Astrocyte of the hippocampus (primary cell): Measurements from ENCODE around the gene SLC25A30.
"Not testable (repeated sequence)": the region's sequence is repeated elsewhere in the genome, so short reads cannot be mapped to it uniquely, and the experiment has no call there.

ENCODE experiments used
- DNase-seq: peaks from one replicate; pipeline ENCODE4 v3.0.0; 2011; ENCODE audit warnings: low read depth, low spot score

Gene SLC25A30

DNA sequence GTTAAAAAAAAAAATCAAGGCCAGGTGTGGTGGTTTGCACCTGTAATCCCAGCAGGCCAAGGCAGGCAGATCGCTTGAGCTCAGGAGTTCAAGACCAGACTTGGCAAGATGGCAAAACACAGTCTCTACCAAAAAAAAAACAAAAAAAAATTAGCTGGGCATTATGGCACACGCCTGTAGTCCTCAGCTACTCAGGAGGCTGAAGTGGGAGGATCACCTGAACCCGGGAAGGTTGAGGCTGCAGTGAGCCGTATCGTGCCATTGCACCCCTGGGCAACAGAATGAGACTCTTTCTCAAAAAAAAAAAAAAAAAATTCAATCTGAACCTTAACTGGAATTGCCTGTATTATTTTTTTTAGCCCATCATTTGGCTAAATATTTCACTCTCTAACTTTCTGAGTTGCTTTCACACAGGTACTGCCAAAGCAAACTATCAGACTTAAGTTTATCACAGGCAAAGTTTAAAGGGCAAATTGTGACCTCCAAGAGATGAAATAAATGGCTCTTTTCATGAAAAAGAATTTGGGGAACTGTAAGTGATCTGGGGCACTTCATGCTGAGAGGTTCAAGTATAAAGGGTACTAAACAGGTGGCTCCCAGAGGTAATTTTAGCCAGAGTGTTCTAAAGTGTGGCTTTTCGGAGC, 14.7 kb upstream of the SLC25A30 start:
- no peak for DNase-seq

DNA sequence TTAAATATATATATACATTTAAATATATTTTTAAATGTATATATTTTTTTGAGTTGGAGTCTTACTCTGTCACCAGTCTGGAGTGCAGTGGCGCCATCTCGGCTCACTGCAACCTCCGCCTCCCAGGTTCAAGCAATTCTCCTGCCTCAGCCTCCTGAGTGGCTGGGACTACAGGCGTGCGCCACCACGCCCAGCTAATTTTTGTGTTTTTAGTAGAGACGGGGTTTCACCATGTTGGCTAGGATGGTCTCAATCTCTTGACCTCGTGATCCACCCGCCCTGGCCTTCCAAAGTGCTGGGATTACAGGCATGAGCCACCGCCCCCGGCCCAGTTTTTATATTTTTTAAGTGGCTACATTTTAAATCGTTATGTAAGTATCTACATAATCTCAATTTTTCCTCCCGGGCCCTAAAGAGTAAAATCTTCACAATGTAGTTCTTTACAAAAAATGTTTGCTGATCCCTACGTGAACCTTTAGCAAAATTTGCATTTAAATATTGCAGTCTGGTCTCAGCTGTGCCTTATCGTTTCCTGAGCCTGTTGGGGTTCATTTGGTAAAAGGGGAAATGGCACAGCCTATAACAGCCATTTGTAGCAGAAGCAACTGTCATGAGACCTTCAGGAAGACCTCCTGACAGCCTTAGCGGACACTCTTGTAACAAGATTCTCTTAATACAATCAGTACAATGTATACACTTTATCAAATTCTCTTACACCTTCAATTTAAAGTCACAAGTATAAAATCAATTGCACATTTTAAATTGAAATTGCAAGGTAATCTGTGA, 8.1 kb upstream of the SLC25A30 start:
- DNase-seq, result not testable (repeated sequence)

DNA sequence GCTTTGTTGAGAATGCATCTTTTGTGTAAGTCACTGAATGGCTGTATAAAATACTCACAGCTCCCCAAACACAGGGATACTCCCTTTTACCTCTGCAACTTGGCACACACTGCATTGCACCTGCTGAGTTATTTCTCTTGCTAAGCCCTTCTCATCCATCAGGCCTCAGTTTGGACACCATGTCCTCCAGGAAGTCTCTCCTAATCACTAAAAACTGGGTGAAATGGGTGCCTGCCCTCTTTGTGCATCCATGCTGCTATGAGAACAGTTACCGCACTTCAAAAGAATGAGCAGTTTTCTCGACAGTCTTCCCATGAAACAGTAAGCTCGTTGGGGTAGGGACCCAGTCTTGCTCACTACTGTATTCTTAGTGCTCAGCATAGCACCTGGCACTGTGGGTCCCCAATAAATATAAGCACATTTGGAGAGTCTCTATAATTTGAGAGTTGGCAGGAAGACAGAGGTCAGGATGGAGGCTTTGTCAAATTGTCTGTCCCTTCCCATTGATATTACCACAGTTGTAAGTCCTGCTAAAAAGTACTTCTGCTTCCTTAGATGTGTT, 4.6 kb upstream of the SLC25A30 start:
- no peak for DNase-seq

GRCh38 chr13:45419945-45420344, 1.8 kb upstream of the SLC25A30 start:
- DNase-seq, result no peak

- not testable (repeated sequence) for DNase-seq
These were observed 1.2 kb upstream of the SLC25A30 start for GRCh38 chr13:45419389-45419788.

GRCh38 chr13:45416516-45417128, 1.6 kb downstream of the SLC25A30 start:
- no peak for DNase-seq

GRCh38 chr13:45415112-45415511, 3.1 kb downstream of the SLC25A30 start:
- DNase-seq, result no peak

DNA sequence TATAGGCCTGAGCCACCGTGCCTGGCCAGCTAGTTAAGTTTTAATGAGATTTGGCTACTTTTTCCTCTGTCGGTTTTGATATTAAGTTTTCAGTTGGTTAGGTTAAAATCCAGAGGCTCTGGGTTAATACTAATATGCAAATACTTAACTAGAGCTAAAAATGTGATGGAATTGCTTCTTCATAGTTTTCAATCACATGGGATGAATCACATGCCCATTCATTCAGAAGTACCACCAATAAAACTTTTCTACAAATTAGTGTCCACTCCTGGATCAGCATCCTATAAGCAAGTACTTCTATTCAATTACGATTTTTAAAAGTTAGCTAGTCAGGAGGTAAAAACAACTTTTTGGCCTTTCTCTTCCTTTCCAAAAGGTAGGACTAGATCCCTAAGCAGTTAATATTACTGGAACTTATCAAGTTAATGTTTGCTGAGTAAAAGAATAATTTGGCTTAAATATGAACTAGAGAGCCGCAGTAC, 4.3 kb downstream of the SLC25A30 start:
- DNase-seq, result no peak

GRCh38 chr13:45412274-45413049, 5.7 kb downstream of the SLC25A30 start:
- peak; percentile 9 for DNase-seq

DNA sequence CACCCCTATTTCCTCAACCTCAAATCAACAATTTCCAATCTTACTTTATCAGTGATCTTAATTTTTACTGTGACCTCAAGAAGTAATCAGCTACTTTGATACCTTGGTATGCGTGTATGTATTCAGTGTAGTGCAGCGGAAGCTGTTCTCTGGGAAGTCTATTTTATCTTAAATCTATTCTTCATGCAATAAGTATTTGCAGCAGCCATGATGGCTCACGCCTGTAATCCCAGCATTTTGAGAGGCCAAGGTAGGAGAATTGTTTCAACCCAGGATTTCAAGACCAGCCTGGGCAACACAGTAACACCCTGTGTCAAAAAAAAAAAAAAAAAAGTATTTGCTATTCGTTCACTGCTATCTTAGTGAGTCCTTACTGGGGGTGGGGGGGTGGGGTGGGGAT, 6.5 kb downstream of the SLC25A30 start:
- no peak for DNase-seq

- DNase-seq, result no peak
These were observed 7.0 kb downstream of the SLC25A30 start for GRCh38 chr13:45411221-45411620.

DNA sequence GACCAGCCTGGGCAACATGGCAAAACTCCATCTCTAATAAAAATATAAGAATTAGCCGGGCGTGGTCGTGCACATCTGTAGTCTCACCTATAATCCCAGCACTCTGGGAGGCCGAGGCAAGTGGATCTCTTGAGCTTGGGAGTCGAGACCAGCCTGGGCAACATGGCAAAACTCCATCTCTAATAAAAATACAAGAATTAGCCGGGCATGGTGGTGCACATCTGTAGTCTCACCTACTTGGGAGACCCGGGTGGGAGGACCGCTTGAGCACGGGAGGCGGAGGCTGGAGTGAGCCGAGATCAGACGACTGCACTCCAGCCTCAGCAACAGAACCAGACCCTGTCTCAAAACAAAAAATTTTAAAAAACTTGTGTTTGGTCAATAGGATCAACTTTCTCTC, 7.7 kb downstream of the SLC25A30 start:
- DNase-seq, result no peak

- no peak for DNase-seq
These were observed 8.2 kb downstream of the SLC25A30 start for GRCh38 chr13:45410001-45410400.

- DNase-seq, result no peak
These were observed 11.8 kb downstream of the SLC25A30 start for GRCh38 chr13:45406421-45406820.

GRCh38 chr13:45403081-45403480, 15.1 kb downstream of the SLC25A30 start:
- no peak for DNase-seq

DNA sequence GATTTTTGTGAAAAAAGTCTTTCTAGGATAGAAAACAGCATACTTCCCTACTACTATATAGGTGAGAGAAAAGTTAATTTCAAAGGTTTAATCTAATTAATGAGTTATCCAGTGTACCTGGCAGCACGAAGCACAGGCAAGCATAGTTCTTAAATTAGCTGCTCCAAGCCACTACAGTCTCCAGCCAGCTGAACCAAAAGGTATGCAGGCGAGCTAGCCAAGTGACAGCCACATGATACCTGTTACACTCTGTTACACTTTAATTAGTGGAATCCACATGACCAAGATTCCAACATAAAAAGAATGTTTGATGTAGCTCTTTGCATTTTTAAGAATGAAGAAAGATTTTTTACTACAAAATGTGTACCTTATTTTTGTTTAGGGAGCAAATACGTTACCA, 15.5 kb downstream of the SLC25A30 start:
- DNase-seq, result peak; percentile 52

GRCh38 chr13:45401314-45401713, 16.9 kb downstream of the SLC25A30 start:
- DNase-seq, result no peak

DNA sequence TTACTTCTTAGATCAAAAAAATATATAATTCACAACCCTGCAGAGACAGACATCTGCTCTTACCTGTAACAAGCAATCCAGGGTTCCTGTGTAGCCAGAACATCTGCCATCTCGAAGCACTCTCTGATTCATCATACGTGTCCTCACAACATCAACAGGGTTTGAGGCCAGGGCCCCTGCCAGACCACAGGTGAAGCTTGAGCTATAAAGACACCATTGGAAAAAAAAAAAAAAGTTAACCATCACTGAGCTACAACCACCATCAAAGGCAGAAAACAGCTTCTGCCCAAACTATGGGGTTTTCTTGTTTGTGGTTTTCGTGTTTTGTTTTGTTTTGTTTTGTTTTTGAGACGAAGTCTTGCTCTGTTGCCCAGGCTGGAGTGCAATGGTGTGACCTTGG, 19.3 kb downstream of the SLC25A30 start:
- DNase-seq, result no peak

DNA sequence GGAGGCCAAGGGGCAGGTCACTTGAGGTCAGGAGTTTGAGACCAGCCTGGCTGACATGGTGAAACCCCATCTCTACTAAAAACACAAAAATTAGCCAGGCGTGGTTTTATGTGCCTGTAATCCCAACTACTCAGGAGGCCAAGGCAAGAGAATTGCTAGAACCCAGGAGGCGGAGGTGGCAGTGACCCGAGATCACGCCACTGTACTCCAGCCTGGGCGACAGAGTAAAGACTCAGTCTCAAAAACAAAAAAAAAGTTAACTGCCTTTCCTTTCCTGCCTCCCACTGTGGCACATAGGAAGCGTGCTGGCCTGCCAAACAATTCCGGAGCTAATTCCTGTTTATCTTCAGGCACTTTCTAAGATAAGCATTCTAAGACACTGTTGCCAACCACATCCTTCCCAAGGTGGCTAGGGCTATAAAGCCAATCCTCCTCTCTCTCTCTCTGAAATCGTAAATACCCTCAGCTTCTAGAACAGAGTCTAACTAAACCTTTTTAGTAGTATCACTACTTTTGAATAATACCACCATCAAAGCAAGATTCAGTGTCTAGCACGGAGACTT, 21.6 kb downstream of the SLC25A30 start:
- no peak for DNase-seq

DNA sequence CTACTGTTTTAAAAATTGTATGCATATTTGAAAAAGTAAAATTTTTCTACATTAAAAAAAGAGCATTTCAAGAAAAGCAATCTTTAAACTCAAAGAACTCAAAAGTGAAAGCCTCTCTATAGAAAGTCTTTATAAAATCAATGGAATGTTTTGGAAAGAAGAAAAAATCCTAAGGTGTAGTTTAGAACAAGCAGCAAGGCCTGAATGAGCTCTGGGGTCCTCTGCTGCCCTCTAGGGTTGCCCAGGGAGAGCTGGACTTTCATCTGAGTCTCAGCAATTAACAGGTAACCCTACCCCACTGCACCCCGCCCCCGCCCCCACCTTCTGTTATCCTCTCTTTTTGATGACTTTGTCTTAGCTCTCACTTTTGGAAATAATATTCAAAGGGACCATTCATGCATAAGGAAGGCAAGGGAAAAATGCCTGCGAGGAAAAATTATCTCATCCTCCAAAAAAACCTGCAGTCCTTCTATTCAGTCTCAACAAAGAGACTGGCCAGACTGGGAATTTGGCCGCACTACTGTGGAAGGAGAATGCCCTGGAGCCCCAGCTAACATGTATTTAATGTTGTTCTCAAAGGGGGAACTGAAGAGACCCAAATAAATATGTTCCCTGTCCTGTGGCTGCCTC, 24.1 kb downstream of the SLC25A30 start:
- DNase-seq, result peak; percentile 79

DNA sequence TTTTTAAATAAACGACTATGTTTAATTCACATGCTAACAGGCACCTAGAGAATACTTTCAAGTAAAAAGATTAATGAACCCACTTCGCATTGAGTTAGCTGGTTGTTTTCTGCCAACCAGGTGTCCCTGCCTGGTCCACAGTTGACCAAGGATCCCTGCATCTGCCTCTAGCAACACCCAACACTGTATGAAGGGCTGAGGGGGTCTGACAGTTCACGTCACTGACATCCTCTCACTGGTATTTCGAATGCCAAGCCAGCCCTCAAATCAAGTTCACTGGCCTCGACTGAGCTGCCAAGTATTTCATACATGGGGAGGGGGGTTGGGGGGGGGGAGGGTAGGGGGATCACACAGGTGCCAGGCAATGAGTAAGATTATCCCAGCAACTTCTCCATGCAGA, 25.4 kb downstream of the SLC25A30 start:
- DNase-seq, result no peak
